Measurements from ENCODE around the gene CORIN.

CORIN gene

GRCh38 chr4:47729131-47729680, 108.7 kb downstream of the CORIN start:
- Histone ChIP-seq H3K79me2 (ENCODE audit: insufficient read depth, low read length) (no peaks in the 10 kb centered on the region), H3K27ac (ENCODE audit: low read length) (no peak overlapping the region), H3K27me3 (ENCODE audit: insufficient read depth, low read length, poor library complexity) (no peaks in the 10 kb centered on the region), H3K36me3 (ENCODE audit: insufficient read depth, low read length) (no peaks in the 10 kb centered on the region), H3K4me3 (ENCODE audit: low read depth in 1 of 2, low read length in 2 of 2) (no peak overlapping the region), H3K4me1 (ENCODE audit: insufficient read depth, low read length) (no peaks in the 10 kb centered on the region), H3K4me2 (ENCODE audit: insufficient read depth, low read length) (no peak overlapping the region), H3K9ac (ENCODE audit: low read depth, low read length) (no peak overlapping the region), H3K9me3 (ENCODE audit: insufficient read depth, low read length, severe bottlenecking) (no peaks in the 10 kb centered on the region), H2AFZ (ENCODE audit: low read depth, low read length) (no peak overlapping the region; the same call in 1 of the 2 replicates), H4K20me1 (ENCODE audit: insufficient read depth, low read length) (no peaks in the 10 kb centered on the region)
- no peak for DNase-seq
- ATAC-seq (ENCODE audit: insufficient read depth, low read depth): no peak
- TF ChIP-seq EZH2 (IDR thresholded peaks at IDR 0.05; ENCODE audit: borderline replicate concordance, low read depth, low read length, severe bottlenecking): no peak
- TF ChIP-seq, protein P1, sequence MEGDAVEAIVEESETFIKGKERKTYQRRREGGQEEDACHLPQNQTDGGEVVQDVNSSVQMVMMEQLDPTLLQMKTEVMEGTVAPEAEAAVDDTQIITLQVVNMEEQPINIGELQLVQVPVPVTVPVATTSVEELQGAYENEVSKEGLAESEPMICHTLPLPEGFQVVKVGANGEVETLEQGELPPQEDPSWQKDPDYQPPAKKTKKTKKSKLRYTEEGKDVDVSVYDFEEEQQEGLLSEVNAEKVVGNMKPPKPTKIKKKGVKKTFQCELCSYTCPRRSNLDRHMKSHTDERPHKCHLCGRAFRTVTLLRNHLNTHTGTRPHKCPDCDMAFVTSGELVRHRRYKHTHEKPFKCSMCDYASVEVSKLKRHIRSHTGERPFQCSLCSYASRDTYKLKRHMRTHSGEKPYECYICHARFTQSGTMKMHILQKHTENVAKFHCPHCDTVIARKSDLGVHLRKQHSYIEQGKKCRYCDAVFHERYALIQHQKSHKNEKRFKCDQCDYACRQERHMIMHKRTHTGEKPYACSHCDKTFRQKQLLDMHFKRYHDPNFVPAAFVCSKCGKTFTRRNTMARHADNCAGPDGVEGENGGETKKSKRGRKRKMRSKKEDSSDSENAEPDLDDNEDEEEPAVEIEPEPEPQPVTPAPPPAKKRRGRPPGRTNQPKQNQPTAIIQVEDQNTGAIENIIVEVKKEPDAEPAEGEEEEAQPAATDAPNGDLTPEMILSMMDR (IDR thresholded peaks at IDR 0.05; ENCODE audit: borderline replicate concordance, extremely low read depth, low read length, poor library complexity, severe bottlenecking): no peak

DNA sequence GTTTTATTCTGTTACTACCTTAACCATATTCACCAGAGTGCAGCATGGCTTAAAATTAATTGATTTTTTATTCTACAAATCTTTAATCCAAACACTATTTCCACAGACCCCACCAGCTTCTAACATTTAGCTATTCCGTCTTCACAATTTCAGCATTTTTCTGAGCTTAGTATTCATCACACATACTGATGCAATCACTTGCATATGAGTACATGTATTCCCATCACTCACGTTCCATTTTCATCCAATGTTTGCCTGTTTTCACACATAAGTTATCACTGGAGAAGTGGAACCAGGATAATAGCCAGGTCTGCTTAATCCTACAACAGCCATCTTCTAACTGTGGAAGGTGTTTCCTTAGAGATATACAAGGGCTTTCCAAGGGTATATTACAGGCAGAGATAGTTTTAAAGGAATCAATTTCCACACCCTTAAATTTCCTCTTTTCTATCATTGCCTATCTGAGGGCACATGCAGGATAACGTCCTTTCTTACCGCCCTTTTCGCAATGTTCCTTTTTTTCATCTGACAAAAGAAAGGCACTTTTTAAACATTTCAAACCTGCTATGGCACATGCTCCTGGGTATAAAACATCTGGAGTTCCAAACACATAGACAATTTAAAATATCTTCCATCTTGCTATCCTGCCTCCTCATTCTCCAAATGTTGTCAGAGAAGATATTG, 115.8 kb downstream of the CORIN start:
- TF ChIP-seq, protein P1 (IDR thresholded peaks at IDR 0.05; ENCODE audit: borderline replicate concordance, extremely low read depth, low read length, poor library complexity, severe bottlenecking): no peak
- TF ChIP-seq EZH2 (IDR thresholded peaks at IDR 0.05; ENCODE audit: borderline replicate concordance, low read depth, low read length, severe bottlenecking): no peak
- Histone ChIP-seq H4K20me1 (ENCODE audit: insufficient read depth, low read length) (no peaks in the 10 kb centered on the region), H3K4me3 (ENCODE audit: low read depth in 1 of 2, low read length in 2 of 2) (no peak overlapping the region), H3K4me2 (ENCODE audit: insufficient read depth, low read length) (no peak overlapping the region), H3K27me3 (ENCODE audit: insufficient read depth, low read length, poor library complexity) (peaks cover 3% of the 10 kb centered on the region), H3K9ac (ENCODE audit: low read depth, low read length) (no peak overlapping the region), H3K27ac (ENCODE audit: low read length) (no peak overlapping the region), H3K36me3 (ENCODE audit: insufficient read depth, low read length) (no peaks in the 10 kb centered on the region), H3K79me2 (ENCODE audit: insufficient read depth, low read length) (no peaks in the 10 kb centered on the region), H2AFZ (ENCODE audit: low read depth, low read length) (no peak overlapping the region), H3K4me1 (ENCODE audit: insufficient read depth, low read length) (no peaks in the 10 kb centered on the region), H3K9me3 (ENCODE audit: insufficient read depth, low read length, severe bottlenecking) (no peaks in the 10 kb centered on the region)
- no peak for ATAC-seq (ENCODE audit: insufficient read depth, low read depth)
- no peak for DNase-seq

DNA sequence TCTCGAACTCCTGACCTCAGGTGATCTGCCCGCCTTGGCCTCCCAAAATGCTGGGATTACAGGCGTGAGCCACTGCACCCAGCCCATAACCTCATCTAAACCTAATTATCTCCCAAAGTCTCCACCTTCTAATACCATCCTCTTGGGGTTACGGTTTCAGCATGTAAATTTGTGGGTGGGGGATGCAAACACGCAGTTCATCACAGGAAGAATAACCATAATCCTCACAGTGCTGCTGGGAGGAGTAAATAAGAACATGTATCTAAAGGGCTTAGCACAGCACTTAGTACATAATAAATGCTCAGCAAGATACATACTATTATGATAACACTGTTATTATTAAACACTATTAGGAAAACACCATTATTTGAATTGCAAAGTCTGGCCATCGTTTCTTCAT, 116.4 kb downstream of the CORIN start:
- Histone ChIP-seq H3K4me2 (ENCODE audit: insufficient read depth, low read length) (no peak overlapping the region), H3K4me1 (ENCODE audit: insufficient read depth, low read length) (no peaks in the 10 kb centered on the region), H3K79me2 (ENCODE audit: insufficient read depth, low read length) (no peaks in the 10 kb centered on the region), H3K36me3 (ENCODE audit: insufficient read depth, low read length) (no peaks in the 10 kb centered on the region), H3K9me3 (ENCODE audit: insufficient read depth, low read length, severe bottlenecking) (no peaks in the 10 kb centered on the region), H3K4me3 (ENCODE audit: low read depth in 1 of 2, low read length in 2 of 2) (no peak overlapping the region), H3K9ac (ENCODE audit: low read depth, low read length) (no peak overlapping the region), H2AFZ (ENCODE audit: low read depth, low read length) (no peak overlapping the region), H3K27ac (ENCODE audit: low read length) (no peak overlapping the region), H4K20me1 (ENCODE audit: insufficient read depth, low read length) (no peaks in the 10 kb centered on the region), H3K27me3 (ENCODE audit: insufficient read depth, low read length, poor library complexity) (peaks cover 3% of the 10 kb centered on the region)
- DNase-seq (no peak), ATAC-seq (ENCODE audit: insufficient read depth, low read depth) (no peak)
- TF ChIP-seq EZH2 (IDR thresholded peaks at IDR 0.05; ENCODE audit: borderline replicate concordance, low read depth, low read length, severe bottlenecking): no peak
- TF ChIP-seq, protein P1 (IDR thresholded peaks at IDR 0.05; ENCODE audit: borderline replicate concordance, extremely low read depth, low read length, poor library complexity, severe bottlenecking): no peak

Measured in DND-41 (cell line).